ENCODE results near the gene HPS1. TPM values are rescaled to one million over a fixed set of nuclear protein-coding genes. Genes with fewer than 3 reads are reported as not detected.

Gene HPS1
- total RNA-seq, 1 donor from 2014 or later: 86.3 TPM

GRCh38 chr10:98449287-98449686, 2.6 kb upstream of the HPS1 start:
- H3K27me3 ChIP-seq (ENCODE audit: low read depth): no peaks in the 10 kb centered on the region
- ATAC-seq (no peak), DNase-seq (no peak)
- no peak overlapping the region for H3K4me3 ChIP-seq
- intact Hi-C loops (cut with DNase I): no loop called here
- no peaks in the 10 kb centered on the region for H3K9me3 ChIP-seq
- peaks cover 6% of the 10 kb centered on the region for H3K36me3 ChIP-seq
- peaks cover 19% of the 10 kb centered on the region for H3K4me1 ChIP-seq
- TF ChIP-seq, protein P1, sequence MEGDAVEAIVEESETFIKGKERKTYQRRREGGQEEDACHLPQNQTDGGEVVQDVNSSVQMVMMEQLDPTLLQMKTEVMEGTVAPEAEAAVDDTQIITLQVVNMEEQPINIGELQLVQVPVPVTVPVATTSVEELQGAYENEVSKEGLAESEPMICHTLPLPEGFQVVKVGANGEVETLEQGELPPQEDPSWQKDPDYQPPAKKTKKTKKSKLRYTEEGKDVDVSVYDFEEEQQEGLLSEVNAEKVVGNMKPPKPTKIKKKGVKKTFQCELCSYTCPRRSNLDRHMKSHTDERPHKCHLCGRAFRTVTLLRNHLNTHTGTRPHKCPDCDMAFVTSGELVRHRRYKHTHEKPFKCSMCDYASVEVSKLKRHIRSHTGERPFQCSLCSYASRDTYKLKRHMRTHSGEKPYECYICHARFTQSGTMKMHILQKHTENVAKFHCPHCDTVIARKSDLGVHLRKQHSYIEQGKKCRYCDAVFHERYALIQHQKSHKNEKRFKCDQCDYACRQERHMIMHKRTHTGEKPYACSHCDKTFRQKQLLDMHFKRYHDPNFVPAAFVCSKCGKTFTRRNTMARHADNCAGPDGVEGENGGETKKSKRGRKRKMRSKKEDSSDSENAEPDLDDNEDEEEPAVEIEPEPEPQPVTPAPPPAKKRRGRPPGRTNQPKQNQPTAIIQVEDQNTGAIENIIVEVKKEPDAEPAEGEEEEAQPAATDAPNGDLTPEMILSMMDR (IDR thresholded peaks at IDR 0.05): no peak
- H3K27ac ChIP-seq: no peak overlapping the region

GRCh38 chr10:98446151-98446660, 529 bp downstream of the HPS1 start:
- intact Hi-C loops (cut with DNase I): no loop called here
- Histone ChIP-seq H3K4me3 (peak overlapping the region; percentile 73), H3K27ac (peak overlapping the region; percentile 86), H3K36me3 (peaks cover 33% of the 10 kb centered on the region), H3K9me3 (no peaks in the 10 kb centered on the region), H3K27me3 (ENCODE audit: low read depth) (no peaks in the 10 kb centered on the region), H3K4me1 (peaks cover 20% of the 10 kb centered on the region)
- TF ChIP-seq, protein P1 (IDR thresholded peaks at IDR 0.05): no peak
- ATAC-seq (peak; percentile 63 to 75), DNase-seq (peak; percentile 73)

DNA sequence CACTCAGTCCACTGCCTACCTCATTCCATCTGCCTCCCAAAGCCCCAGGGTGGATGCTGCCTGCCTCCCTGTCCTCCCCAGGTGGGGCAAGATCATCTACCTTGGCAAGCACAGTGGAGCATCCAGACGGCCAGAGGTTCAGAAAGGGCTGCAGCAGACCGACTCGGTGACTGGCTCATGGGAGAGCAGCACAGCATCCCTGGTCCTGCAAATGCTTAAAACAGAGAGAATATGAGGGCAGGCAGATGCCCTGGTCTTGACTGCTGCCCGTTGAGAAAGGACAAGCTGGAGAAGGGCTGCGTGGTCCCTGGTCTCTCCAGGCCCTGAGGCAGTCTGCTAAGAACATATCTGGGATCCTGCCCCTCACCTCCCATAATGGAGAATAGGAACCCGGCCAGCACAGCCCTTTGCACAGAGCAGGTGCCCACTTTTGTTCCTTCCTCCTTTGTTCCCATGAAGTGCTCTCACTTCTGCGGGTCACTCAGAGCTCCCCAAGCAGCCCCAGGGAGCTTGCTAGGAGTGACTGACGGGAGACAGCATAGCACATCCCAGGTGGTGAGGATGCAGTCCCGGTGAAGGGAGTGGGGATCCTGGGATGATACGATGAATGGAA, 1.4 kb downstream of the HPS1 start:
- H3K9me3 ChIP-seq: no peaks in the 10 kb centered on the region
- peak overlapping the region; percentile 86 for H3K27ac ChIP-seq
- ATAC-seq: no peak
- H3K27me3 ChIP-seq (ENCODE audit: low read depth): no peaks in the 10 kb centered on the region
- intact Hi-C loops (cut with DNase I): no loop called here
- peak overlapping the region; percentile 73 for H3K4me3 ChIP-seq
- peaks cover 20% of the 10 kb centered on the region for H3K4me1 ChIP-seq
- TF ChIP-seq, protein P1 (IDR thresholded peaks at IDR 0.05): no peak
- no peak for DNase-seq
- peaks cover 33% of the 10 kb centered on the region for H3K36me3 ChIP-seq

GRCh38 chr10:98444314-98445006, 2.3 kb downstream of the HPS1 start:
- intact Hi-C loops (cut with DNase I): no loop called here
- H3K4me3 ChIP-seq: no peak overlapping the region
- no peak for ATAC-seq
- no peaks in the 10 kb centered on the region for H3K9me3 ChIP-seq
- DNase-seq: no peak
- no peak overlapping the region for H3K27ac ChIP-seq
- TF ChIP-seq, protein P1 (IDR thresholded peaks at IDR 0.05): no peak
- no peaks in the 10 kb centered on the region for H3K27me3 ChIP-seq (ENCODE audit: low read depth)
- peaks cover 40% of the 10 kb centered on the region for H3K36me3 ChIP-seq
- H3K4me1 ChIP-seq: peaks cover 20% of the 10 kb centered on the region

DNA sequence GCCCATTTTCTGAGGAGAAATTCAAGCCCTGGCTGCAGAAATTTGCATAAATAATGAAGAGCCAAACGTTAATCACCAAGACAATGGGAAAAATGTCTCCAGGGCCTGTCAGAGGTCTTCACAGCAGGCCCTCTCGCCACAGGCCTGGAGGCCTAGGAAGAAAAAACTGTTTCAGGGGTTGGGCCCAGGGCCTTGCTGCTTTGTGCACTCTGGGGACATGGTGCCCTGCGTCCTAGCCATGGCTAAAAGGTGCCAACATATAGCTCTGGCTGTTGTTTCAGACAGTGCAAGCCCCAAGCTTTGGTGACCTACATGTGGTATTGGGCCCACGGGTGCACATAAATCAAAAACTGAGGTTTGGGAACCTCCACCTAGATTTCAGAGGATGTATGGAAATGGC, 8.0 kb downstream of the HPS1 start:
- H3K27ac ChIP-seq: no peak overlapping the region
- no peaks in the 10 kb centered on the region for H3K4me1 ChIP-seq
- intact Hi-C loops (cut with DNase I): no loop called here
- peaks cover 66% of the 10 kb centered on the region for H3K36me3 ChIP-seq
- TF ChIP-seq, protein P1 (IDR thresholded peaks at IDR 0.05): no peak
- no peak for ATAC-seq
- no peak for DNase-seq
- H3K27me3 ChIP-seq (ENCODE audit: low read depth): no peaks in the 10 kb centered on the region
- H3K4me3 ChIP-seq: no peak overlapping the region
- no peaks in the 10 kb centered on the region for H3K9me3 ChIP-seq
